Measurements from ENCODE around the gene ACSM3. TPM values are rescaled to one million over a fixed set of nuclear protein-coding genes. Genes with fewer than 3 reads are reported as not detected.

The ACSM3 gene
- total and polyA plus RNA-seq, 9 of the 15 experiments (the other 6 are each of a cell fraction or from before 2014, with no cell fraction given): 112 to 420 (median 182) TPM

DNA sequence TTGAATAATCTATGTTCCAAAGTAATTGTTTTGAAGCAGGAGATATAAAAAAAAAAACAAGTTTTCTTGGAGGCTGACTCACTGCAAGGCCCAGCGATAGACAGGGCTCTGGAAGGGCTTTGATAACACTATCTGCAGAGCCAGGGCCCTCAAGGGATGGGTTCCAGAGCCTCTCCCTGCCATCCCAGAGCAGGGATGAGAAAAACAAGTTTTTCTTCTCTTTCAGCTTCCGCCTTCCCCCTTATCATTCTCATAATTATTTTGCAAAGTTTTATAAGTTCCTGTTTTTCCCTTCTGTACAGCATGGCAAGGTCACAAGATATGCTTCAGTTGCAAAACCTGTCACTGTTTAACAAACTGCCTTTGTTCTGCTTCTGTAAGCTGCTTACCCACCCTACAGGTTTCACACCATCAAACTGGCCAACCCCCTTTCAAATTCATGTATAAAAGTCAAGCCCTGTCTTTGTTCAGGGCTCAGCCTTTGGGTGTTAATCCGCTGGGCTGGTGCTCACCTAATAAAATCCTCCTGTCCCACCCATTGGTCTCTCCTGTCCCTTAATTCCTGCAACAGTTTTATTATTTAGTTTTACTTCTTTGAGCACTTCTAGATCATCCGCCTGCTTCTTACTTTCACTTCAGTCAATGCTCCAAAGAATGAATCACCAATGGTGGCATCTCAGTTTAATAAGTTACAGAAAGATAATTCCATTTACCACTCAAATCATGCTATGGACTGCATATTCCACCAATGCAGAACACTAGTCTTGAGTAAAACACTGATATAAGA, 16.6 kb upstream of the ACSM3 start (continued):
- TF ChIP-seq, protein P1, sequence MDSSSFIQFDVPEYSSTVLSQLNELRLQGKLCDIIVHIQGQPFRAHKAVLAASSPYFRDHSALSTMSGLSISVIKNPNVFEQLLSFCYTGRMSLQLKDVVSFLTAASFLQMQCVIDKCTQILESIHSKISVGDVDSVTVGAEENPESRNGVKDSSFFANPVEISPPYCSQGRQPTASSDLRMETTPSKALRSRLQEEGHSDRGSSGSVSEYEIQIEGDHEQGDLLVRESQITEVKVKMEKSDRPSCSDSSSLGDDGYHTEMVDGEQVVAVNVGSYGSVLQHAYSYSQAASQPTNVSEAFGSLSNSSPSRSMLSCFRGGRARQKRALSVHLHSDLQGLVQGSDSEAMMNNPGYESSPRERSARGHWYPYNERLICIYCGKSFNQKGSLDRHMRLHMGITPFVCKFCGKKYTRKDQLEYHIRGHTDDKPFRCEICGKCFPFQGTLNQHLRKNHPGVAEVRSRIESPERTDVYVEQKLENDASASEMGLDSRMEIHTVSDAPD (CRISPR knock-in tag; IDR thresholded peaks at IDR 0.05): no peak
- TF ChIP-seq ZNF830 (CRISPR knock-in tag; IDR thresholded peaks at IDR 0.05) (no peak), RBM22 (IDR thresholded peaks at IDR 0.05; ENCODE audit: low read depth, low read length, poor library complexity, severe bottlenecking) (no peak), POLR2AphosphoS2 (IDR thresholded peaks at IDR 0.05; ENCODE audit: low read length) (no peak), KDM1A (IDR thresholded peaks at IDR 0.05) (0 out of 4 replicates have a peak, but pooled peaks of 1 of the 2 experiments have one; percentile 29), NFE2 (IDR thresholded peaks at IDR 0.05; ENCODE audit: low read depth) (peak; percentile 72), ZBTB7A (IDR thresholded peaks at IDR 0.05; ENCODE audit: borderline replicate concordance, control insufficient read depth, low read depth, low read length) (no peak), ZNF239 (CRISPR knock-in tag; IDR thresholded peaks at IDR 0.05) (no peak), NR3C1 (CRISPR knock-in tag; IDR thresholded peaks at IDR 0.05) (no peak), IRF2 (CRISPR knock-in tag; IDR thresholded peaks at IDR 0.05) (no peak), ZNF197 (CRISPR knock-in tag; IDR thresholded peaks at IDR 0.05; ENCODE audit: low read depth) (no peak; the same call in none of the 2 replicates), ZNF23 (CRISPR knock-in tag; IDR thresholded peaks at IDR 0.05) (no peak), ZNF217 (CRISPR knock-in tag; IDR thresholded peaks at IDR 0.05) (no peak), SAFB2 (IDR thresholded peaks at IDR 0.05; ENCODE audit: borderline replicate concordance, low read depth, low read length, severe bottlenecking) (no peak)
- TF ChIP-seq, protein P2, sequence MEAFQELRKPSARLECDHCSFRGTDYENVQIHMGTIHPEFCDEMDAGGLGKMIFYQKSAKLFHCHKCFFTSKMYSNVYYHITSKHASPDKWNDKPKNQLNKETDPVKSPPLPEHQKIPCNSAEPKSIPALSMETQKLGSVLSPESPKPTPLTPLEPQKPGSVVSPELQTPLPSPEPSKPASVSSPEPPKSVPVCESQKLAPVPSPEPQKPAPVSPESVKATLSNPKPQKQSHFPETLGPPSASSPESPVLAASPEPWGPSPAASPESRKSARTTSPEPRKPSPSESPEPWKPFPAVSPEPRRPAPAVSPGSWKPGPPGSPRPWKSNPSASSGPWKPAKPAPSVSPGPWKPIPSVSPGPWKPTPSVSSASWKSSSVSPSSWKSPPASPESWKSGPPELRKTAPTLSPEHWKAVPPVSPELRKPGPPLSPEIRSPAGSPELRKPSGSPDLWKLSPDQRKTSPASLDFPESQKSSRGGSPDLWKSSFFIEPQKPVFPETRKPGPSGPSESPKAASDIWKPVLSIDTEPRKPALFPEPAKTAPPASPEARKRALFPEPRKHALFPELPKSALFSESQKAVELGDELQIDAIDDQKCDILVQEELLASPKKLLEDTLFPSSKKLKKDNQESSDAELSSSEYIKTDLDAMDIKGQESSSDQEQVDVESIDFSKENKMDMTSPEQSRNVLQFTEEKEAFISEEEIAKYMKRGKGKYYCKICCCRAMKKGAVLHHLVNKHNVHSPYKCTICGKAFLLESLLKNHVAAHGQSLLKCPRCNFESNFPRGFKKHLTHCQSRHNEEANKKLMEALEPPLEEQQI (IDR thresholded peaks at IDR 0.05): no peak
- TF ChIP-seq, protein P3, sequence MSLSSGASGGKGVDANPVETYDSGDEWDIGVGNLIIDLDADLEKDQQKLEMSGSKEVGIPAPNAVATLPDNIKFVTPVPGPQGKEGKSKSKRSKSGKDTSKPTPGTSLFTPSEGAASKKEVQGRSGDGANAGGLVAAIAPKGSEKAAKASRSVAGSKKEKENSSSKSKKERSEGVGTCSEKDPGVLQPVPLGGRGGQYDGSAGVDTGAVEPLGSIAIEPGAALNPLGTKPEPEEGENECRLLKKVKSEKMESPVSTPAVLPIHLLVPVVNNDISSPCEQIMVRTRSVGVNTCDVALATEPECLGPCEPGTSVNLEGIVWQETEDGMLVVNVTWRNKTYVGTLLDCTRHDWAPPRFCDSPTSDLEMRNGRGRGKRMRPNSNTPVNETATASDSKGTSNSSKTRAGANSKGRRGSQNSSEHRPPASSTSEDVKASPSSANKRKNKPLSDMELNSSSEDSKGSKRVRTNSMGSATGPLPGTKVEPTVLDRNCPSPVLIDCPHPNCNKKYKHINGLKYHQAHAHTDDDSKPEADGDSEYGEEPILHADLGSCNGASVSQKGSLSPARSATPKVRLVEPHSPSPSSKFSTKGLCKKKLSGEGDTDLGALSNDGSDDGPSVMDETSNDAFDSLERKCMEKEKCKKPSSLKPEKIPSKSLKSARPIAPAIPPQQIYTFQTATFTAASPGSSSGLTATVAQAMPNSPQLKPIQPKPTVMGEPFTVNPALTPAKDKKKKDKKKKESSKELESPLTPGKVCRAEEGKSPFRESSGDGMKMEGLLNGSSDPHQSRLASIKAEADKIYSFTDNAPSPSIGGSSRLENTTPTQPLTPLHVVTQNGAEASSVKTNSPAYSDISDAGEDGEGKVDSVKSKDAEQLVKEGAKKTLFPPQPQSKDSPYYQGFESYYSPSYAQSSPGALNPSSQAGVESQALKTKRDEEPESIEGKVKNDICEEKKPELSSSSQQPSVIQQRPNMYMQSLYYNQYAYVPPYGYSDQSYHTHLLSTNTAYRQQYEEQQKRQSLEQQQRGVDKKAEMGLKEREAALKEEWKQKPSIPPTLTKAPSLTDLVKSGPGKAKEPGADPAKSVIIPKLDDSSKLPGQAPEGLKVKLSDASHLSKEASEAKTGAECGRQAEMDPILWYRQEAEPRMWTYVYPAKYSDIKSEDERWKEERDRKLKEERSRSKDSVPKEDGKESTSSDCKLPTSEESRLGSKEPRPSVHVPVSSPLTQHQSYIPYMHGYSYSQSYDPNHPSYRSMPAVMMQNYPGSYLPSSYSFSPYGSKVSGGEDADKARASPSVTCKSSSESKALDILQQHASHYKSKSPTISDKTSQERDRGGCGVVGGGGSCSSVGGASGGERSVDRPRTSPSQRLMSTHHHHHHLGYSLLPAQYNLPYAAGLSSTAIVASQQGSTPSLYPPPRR (CRISPR knock-in tag; IDR thresholded peaks at IDR 0.05; ENCODE audit: borderline replicate concordance): no peak
- TF ChIP-seq, protein P4, sequence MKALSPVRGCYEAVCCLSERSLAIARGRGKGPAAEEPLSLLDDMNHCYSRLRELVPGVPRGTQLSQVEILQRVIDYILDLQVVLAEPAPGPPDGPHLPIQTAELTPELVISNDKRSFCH (CRISPR knock-in tag; IDR thresholded peaks at IDR 0.05): no peak
- TF ChIP-seq, protein P4 (tag; IDR thresholded peaks at IDR 0.05): peak; percentile 57

All from K562 (cell line).